HG03432 (cell line): Measurements from ENCODE around the gene FOXN3.
"Not testable (repeated sequence)": the region's sequence is repeated elsewhere in the genome, so short reads cannot be mapped to it uniquely, and the experiment has no call there.

Experiments used
- ATAC-seq: cut with Tn5 transposase; IDR thresholded peaks from one replicate; pipeline ENCODE4 v1.9.1; 2021; ENCODE audit warnings: mild to moderate bottlenecking, moderate library complexity; ENCODE audit not compliant: unreplicated experiment

Gene FOXN3

GRCh38 chr14:89111232-89111631 is 305.8 kb downstream of the FOXN3 start:
- not testable (repeated sequence) for ATAC-seq

DNA sequence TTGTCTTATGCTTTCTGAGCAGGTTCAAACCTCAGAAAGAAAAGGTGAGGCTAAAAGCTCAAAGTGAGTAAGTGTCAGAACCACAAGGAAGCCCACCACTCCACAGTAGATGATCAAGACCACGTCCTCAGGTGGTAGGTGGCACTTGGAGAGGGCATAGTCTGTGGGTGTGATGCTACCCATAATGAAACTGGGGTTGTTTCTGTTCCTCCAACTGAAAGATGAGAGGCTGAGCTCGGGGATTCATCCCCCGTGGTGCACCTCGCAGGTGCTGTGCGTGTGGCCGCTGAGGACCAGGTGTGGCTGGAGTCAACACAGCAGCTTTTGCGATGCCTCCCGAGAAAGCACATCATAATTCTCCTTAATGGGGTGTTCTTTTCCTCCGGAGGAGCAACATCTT is 306.9 kb downstream of the FOXN3 start:
- ATAC-seq, result no peak

GRCh38 chr14:89108608-89109007 is 308.4 kb downstream of the FOXN3 start:
- no peak for ATAC-seq

GRCh38 chr14:89107626-89108025 is 309.4 kb downstream of the FOXN3 start:
- no peak for ATAC-seq
